Esophagus squamous epithelium (tissue), 4 donors: ENCODE measurements around the gene DLL3.
A peak's percentile ranks its signal among the peaks of the same experiment; 100 is the strongest.

Source experiments
- CTCF ChIP-seq, 6 experiments: fragments of 450-650 bp in 4 of 6; fragments of 200-600 bp in 2 of 6; sonication (generic) in 2 of 6; IDR thresholded peaks; one replicate each; pipeline ENCODE4 v1.5.1; 2016 to 2019; ENCODE audit warnings: antibody characterized with exemption in 6 of 6, mild to moderate bottlenecking in 4 of 6, moderate library complexity in 4 of 6
- POLR2A ChIP-seq, 4 donors: fragments of 450-650 bp; IDR thresholded peaks; one replicate each; pipeline ENCODE4 v1.6.1; 2017; ENCODE audit warnings: antibody characterized with exemption in 4 of 4, mild to moderate bottlenecking in 4 of 4, moderate library complexity in 3 of 4

- TF ChIP-seq CTCF (IDR thresholded peaks at IDR 0.05) (peak; percentile 94 to 100 (median 98)), POLR2A (IDR thresholded peaks at IDR 0.05) (peak in 2 of 4 donors; percentile 52 to 64)
Measured at GRCh38 chr19:39532233-39533002, 33.7 kb downstream of the DLL3 start, which contains the start of gene EID2B.
